T-helper 9 cell (primary cell): Measurements from ENCODE around the gene OTUD1.

Experiments used
- DNase-seq: peaks from one replicate; pipeline ENCODE4 v3.0.0-alpha.2; 2020

Gene OTUD1

DNA sequence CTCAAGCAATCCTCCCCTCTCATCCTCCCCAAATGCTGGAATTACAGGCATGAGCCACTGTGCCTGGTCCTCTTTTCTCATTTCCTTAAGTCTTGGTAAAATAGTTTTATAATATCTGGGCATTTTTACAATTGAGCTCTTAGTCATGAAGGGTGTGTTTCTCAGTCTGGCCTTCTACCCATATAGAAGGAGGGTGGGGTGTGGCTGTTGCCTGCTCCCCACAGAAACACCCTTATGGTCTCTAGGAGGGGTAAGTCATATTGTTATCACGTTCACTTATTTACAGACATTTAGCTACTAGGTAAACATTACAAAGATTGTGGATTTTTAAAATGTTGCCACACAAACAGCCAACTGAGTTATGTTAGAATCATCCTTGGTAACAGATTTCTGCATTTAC lies 6.7 kb upstream of the OTUD1 start:
- no peak for DNase-seq

DNA sequence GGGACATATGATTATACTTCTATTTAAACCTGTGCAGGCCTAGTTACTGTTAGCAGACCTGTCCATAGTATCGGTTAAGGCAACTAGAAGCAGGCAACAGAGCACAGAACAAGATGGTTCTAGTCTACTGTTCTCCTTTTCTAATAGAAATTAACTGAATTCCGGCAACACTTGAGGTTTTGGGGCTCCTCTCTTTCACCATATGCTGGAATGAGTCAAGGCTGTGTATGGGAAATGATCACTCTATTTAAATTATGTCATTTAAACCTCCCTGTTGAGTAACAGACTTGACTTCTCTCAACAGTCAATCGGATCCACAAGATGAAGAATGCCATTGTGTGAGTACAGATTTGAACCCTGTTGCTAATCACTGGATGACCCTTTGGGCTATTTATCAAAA lies 6.2 kb upstream of the OTUD1 start:
- no peak for DNase-seq

DNA sequence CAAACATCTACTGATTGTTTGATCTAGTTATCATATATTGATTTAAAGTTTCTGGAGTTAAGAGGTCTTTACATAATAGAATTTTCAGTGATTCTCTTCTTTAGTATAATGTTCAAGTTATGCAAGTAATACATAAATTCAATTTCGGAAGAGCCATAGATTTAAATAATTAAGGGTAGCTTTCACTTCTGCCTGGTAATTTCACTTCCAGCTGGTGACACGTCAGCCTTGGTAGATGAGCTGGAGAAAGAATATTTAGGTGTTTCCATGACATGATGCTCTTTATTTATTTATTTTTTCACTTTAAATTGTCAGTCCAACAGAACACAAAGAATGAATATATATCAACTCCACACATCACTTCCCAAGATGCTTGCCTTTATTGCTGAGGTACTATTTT lies 5.2 kb upstream of the OTUD1 start:
- no peak for DNase-seq

DNA sequence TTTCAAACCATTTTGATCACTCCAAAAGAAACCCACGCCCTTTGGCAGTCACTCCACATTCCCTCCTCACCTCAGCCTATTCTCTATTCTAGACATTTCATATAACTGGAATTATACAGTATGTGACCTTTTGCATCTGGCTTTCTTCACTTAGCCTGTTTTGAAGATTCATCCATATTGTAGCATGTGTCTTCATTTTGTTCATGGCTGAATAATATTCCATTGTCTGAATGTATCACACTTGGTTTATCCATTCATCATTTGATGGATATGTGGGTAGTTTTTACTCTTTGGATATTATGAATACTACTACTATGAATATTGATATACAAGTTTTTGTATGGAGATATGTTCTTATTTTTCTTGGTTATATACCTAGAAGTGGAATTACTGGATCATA lies 3.5 kb upstream of the OTUD1 start:
- DNase-seq, result no peak

DNA sequence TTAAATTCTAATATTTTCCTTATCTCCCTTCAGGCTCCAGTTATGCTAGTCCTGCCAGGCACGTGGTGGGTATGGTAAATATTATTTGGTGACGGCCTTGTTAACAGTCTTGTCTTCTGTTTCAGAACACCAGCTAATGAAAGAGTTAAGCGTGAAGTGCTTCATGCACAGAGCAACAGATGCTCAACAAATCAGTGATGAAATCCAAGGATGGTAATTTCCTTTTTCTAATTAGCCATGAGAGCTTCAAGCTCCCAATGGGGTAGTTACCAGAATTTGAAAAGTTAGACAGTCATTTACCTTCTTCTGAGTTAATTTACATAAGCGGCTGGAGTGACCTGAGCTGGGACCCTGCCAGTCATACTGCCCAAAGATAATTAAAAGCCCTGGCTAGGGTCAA lies 1.9 kb upstream of the OTUD1 start:
- no peak for DNase-seq

DNA sequence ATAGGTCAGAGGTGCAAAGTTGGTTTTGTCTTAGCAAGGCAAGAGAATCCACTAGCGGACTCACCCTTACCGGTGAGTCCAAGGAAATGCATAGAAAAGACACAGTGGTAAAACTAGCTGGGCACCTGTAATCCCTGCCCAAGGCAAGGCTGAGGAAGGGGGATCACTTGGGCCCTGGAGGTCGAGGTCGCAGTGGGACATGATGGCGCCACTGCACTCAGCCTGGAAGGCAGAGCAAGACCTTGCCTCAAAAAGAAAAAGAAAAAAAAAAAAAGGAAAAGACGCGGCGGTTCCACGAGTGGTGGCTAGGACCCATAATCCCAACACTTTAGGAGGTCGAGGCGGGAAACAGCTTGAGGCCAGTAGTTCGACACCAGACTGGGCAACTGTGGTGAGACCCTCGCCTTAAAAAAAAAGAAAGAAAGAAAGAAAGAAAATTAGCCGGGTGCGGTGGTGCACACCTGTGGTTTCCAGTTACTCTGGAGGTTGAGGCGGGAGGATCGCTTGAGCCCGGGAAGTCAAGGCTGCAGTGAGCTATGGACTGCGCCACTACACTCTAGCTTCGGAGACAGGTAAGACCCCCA lies 820 bp upstream of the OTUD1 start:
- peak; percentile 2 for DNase-seq

DNA sequence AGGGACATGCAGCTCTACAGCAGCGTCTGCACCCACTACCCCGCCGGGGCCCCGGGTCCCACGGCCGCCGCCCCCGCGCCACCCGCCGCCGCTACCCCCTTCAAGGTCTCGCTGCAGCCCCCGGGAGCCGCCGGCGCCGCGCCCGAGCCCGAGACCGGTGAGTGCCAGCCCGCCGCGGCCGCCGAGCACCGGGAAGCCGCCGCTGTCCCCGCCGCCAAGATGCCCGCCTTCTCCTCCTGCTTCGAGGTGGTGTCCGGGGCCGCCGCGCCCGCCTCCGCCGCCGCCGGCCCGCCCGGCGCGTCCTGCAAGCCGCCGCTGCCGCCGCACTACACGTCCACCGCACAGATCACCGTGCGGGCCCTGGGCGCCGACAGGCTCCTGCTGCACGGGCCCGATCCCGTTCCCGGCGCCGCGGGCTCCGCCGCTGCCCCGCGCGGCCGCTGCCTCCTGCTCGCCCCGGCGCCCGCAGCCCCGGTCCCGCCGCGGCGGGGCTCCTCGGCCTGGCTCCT lies 631 bp downstream of the OTUD1 start:
- peak; percentile 5 for DNase-seq

DNA sequence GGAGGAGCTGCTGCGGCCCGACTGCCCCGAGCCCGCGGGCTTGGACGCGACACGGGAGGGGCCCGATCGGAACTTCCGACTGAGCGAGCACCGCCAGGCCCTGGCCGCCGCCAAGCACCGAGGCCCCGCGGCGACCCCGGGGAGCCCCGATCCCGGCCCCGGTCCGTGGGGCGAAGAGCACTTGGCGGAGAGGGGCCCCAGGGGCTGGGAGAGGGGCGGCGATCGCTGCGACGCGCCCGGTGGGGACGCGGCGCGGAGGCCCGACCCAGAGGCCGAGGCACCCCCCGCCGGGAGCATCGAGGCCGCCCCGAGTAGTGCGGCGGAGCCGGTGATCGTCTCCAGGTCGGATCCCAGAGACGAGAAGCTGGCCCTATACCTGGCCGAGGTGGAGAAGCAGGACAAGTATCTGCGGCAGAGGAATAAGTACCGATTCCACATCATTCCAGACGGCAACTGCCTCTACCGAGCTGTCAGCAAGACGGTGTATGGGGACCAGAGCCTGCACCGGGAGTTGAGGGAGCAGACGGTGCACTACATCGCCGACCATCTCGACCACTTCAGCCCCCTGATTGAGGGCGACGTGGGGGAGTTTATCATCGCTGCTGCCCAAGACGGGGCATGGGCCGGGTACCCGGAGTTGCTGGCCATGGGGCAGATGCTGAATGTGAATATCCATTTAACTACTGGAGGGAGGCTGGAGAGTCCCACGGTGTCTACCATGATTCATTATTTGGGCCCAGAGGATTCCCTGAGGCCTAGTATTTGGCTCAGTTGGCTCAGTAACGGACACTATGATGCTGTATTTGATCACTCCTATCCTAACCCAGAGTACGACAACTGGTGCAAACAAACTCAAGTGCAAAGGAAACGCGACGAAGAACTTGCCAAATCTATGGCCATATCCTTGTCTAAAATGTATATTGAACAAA lies 1.4 kb downstream of the OTUD1 start:
- DNase-seq, result peak; percentile 5

DNA sequence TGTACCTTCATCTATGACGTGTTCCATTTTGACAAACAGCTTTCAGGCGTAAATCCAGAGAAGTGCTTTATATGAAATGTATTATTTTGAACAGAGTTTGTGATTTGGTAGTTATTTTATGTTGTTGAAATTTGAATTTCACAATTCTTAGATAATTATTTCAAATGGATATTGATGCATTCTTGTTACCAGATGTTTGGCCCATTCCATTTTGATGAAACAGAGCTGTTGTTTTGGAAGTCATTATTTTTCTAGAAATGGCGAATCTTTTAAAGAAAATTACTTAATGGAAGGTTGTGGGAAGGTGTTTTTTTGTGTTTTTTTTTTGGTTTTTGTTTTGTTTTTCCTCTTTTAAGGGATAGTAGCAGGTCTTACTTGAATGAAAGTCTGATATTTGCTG lies 2.4 kb downstream of the OTUD1 start:
- no peak for DNase-seq

DNA sequence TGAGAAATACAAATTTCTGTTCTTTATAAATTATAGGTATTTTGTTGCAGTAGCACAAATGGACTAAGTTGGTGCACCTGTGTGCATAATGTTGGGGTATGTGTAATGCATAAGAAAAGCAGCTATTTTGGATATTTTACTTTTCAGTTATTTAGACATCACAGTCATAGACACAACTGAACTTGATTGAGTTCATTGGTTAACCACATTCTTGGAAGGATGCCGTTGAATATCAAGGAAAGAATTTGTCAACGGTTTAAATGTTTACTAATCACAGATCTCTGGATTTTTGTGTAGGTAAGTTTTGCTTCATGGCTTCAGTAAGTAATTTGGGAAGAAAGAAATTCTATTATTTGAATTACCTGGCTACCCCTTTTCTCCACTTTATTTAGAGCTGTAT lies 4.1 kb downstream of the OTUD1 start:
- DNase-seq, result no peak

DNA sequence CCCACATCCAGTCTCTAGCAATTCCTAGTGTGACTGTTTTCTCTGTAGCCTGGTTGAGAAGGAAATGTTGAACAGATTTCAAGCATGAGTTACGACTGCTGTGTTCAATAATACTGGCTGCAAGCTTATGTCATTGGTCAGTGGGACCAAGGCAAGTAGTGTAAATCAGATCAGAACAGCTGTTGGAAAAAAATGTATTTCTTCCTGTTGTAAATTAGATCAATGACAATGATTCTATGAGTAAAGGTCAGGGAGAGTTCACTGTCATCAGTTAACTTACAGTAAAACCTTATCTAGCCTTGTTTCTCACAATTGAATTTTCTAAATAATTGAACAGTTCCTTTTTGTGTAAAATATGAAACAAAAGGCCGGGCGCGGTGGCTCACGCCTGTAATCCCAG lies 6.7 kb downstream of the OTUD1 start:
- no peak for DNase-seq

DNA sequence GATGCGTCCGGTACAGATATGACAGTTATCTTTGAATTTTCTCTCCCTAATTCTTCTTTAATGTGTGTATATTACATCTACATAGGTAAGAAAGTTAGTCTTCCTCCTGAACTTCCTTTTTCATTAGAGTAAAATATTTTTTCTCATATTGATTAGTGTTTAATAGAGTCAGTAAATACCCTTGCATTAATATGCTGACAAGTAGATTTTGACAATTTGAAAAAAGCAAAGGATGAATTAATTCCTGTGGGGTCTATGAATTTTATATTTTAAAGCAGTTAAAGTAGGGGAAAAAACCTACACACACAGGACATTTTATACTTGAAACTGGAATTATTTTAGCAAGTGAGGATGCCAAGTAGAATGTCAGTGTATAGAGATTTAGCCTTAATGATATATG lies 9.4 kb downstream of the OTUD1 start:
- DNase-seq, result no peak

DNA sequence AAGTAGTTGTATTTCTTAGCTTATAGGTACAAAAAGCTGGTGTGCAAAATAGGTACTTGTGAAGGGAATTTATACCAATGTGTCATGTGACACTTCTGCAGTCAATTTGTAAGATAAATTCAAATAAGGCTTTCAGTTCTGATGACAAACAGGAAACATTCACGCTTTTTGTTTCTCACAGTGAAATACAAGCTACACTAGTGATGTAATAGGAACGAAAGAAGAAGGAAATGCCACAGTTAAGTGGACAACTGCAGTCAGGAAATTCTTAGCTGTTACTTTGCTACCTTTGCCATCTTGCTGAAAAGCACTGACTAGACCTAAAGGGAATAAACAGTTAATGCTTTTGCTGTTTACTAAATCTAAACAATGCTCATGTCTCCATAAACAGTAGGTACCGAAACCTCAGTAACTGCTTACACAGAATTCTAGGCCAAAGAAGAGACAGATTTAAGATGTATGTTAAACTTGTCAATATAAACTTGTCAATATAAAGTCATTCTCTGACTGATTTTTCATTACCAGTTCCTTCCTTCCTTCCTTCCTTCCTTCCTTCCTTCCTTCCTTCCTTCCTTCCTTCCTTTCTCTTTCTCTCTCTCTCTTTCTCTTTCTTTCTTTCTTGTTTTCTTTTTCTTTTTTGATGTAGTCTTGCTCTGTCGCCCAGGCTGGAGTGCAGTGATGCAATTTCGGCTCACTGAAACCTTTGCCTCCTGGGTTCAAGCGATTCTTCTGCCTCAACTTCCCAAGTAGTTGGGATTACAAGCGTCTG lies 10.1 kb downstream of the OTUD1 start:
- DNase-seq, result no peak

DNA sequence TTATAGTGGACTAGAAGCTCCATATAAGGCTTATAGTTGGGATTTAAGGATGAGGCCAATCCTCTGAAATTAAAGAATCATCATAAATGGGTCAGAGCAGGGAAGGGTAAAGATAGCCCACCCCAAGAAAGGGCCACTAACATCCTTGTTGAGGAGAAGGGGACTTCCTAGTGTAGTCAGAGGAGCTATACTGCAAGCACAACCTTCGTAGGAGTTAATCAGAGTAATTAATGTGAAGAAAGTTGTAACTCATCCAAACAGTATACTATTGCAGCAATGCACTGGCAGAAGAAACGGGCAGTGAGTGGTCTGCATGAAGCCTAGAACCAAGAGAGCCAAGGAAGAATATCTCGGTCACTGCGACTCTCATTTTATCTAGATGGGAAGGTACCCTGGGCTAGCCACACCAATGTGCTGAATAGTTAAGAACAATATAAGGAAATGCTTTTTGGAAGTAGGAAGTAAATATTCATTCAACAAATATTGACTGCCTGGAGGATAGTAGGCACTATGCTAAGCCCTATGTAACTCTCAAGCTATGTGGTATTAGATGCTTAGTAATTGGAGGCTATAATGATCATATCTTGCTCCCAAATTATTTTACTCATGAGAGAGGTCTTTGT lies 13.3 kb downstream of the OTUD1 start:
- no peak for DNase-seq

DNA sequence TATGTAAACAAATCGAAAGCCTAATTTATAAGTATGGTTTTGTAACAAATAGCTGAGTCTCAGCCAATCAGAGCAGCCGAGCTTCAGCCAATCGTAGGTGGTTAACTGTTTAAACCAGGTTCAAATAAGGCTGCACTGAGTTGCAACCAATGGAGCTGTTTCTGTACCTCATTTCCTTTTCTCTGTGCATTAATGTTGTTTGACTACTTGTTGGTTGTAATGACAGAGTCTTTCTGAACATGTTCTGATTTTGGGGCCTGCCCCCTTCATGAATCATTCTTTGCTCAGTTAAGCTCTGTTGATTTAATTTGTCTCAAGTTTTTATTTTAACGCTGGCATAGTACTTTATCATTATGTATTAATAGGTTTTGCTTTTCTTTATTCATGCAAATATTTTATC lies 14.6 kb downstream of the OTUD1 start:
- no peak for DNase-seq

DNA sequence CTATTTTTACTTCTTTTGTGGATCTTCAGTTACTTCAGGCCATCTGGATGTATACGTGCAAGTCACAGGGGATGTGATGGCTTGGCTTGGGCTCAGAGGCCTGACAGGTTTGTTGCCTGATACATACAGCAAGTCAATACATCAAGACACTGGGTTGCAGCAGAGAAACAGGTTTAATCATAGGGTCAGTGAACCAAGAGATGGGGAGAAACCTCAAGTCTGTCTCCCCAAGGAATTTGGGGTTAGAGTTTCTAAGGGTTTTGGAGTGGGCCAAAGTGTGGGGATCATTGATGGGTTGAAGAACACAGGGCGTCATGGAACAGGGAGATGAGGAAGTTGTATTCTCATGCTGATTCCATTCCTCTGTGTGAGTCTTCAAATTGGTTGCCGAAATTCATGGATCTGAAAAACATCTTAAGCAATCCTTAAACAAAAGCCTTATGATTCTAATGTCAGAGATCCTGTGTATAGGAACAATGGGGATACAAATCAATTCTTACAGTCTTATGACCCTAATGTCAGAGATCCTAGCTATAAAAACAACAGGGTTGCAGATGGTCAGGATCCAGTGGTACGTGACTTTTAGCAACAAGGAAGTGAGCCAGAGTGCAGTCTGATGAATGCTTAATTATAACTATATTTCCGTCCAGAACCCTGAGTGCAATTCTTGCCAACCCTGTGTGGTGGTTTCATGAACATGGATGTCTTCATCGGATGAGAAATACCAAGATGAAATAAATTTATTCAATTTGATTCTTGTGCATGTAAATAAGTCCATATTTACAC lies 18.9 kb downstream of the OTUD1 start:
- no peak for DNase-seq

DNA sequence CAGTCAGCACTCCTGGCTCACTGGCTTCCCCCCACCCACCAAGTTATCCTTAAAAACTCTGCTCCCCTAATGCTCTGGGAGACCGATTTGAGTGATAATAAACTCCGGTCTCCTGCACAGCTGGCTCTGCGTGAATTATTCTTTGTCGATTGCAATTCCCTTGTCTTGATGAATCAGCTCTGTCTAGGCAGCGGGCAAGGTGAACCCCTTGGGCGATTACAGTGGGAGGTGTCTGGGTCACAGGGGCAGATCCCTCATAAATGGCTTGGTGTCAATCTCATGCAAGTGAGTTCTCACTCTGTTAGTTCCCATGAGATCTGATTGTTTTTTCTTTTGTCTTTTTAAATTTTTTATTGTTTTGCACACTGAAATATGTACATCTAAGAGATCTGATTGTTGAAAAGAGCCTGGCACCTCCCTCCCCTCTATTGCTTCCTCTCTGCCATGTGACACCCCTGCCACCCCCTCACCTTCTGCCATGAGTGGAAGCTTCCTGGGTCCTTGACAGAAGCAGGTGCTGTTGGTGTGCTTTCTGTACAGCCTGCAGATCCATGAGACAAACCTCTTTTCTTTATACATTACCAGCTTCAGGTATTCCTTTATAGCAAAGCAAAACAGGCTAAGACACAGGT lies 20.5 kb downstream of the OTUD1 start:
- no peak for DNase-seq

DNA sequence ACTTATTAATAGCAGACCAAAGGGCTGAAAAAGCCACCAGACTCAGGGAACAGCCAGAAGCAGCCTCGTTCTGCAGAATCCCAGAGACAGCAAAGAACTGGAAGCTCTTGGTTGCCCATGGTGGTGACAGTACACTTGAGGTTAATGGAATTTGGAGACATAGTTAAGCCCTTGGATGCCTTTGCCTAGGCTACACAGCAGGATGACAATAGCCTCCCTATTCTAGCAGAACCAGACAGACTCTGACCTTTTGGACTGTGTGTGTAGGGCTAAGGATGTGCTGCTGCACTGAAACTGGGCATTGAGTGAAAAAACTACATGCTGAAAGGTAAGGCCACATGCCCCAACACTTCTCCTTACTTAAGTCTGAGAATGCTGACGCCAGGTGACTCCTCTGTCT lies 22.7 kb downstream of the OTUD1 start:
- no peak for DNase-seq

DNA sequence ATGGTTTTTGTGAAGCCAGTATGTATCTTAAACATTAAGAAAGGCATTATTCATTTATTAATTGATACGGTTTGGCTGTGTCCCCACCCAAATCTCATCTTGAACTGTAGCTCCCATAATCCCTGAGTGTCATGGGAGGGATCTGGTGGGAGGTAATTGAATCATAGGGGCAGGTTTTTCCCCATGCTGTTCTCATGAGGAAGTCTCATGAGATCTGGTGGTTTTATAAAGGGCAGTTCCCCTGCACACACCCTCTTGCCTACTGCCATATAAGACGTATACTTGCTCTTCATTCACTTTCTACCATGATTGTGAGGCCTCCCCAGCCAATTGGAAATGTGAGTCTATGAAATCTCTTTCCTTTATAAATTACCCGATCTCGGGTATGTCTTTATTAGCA lies 28.1 kb downstream of the OTUD1 start:
- no peak for DNase-seq

DNA sequence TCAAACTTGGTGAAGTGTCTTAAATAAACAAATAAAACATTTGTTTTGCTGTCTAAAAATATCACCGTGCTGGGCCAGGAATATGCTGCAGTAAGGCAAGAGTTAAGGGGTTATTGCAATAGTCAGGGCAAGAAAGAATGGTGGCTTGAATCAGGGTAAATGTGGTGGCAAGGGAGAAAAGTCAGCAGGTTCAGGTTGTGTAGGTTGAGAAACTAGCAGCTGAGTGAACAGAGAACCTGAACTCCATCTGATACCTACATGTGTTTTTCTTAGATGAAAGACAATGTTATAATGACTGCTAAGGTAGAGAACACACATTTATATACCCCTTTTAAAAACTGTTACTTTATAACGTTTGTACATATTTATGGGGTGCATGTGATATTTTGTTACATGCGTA lies 28.7 kb downstream of the OTUD1 start:
- DNase-seq, result no peak

DNA sequence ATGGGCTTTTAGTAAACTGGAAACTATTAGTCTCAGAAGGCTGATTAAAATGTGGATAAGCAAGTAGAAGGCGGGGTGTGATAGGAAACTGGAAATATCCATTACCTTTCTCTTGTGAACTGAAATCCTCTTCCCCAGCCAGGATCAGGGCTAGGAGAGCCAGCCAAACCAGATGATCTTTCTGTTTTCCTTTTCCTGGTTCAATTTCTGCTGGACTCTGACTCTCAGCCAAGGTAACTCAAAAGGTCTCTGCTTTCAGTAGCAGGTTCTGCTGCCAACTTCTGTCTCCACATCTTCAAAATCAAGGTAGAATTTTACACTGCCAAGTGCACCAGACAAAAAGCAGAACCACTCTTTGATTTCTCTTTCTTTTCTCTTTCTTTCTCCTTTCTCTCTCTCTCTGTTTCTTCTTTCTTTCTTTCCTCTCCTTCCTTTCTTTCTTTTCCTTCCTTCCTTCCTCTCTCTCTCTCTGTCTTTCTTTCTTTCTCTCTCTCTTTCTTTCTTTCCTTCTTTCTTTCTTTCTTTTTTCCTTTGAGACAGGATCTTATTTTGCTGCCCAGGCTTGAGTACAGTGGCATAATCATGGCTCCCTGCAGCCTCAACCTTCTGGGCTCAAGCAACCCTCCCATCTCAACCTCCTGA lies 30.8 kb downstream of the OTUD1 start:
- DNase-seq, result no peak
